HG03139 (cell line): Measurements from ENCODE around the gene SLC16A14.
"Not testable (repeated sequence)": the region's sequence is repeated elsewhere in the genome, so short reads cannot be mapped to it uniquely, and the experiment has no call there.

Experiments used
- ATAC-seq: cut with Tn5 transposase; IDR thresholded peaks from one replicate; pipeline ENCODE4 v1.9.1; 2021; ENCODE audit not compliant: unreplicated experiment

SLC16A14 gene, protein sequence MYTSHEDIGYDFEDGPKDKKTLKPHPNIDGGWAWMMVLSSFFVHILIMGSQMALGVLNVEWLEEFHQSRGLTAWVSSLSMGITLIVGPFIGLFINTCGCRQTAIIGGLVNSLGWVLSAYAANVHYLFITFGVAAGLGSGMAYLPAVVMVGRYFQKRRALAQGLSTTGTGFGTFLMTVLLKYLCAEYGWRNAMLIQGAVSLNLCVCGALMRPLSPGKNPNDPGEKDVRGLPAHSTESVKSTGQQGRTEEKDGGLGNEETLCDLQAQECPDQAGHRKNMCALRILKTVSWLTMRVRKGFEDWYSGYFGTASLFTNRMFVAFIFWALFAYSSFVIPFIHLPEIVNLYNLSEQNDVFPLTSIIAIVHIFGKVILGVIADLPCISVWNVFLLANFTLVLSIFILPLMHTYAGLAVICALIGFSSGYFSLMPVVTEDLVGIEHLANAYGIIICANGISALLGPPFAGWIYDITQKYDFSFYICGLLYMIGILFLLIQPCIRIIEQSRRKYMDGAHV

GRCh38 chr2:230068651-230069055 is at the start of gene SLC16A14:
TSS of gene SLC16A14 (minus strand) at chr2:230068924. CDS start at chr2:230059352, 9,572 bp downstream.
- no peak for ATAC-seq

GRCh38 chr2:230106771-230107170 is 38.0 kb upstream of the SLC16A14 start:
- ATAC-seq, result no peak

- not testable (repeated sequence) for ATAC-seq
These were observed 33.2 kb upstream of the SLC16A14 start for GRCh38 chr2:230101967-230102366.

- no peak for ATAC-seq
These were observed 29.1 kb upstream of the SLC16A14 start for GRCh38 chr2:230097841-230098240.

DNA sequence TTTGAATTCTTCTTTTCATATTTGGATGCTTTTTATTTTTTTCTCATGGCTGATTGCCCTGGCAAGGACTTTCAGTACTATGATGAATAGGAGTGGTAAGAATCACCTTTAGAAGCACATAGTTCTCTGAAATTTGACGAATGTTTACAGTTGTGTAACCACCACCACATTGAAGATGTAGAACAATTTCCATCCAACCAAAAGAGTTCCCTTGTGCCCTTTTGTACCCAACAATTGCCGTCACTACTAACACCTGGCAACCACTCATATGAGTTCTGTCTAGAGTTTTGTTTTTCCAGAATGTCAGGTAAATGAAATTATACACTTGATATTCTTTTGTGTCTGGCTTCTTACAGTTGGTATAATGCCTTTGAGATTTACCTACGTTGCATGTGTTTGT is 28.7 kb upstream of the SLC16A14 start:
- ATAC-seq, result no peak

DNA sequence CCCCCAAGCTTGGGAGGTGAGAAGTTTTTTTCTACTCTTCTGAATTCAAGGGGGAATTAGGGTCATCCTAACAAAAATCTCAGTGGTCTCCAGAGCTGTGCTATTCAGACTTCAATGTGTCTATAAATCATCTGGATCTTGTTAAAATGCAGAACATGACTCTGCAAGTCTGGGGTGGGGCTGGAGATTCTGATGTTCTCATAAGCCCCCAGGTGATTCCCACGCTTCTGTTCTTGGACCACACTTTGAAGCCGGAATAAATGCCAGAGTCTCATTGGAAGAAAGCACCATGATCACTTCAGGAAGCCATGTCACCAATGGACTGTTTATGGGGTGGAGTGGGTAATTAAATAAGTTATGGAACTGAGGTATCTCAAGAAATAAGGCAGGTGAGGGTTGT is 22.2 kb upstream of the SLC16A14 start:
- no peak for ATAC-seq

DNA sequence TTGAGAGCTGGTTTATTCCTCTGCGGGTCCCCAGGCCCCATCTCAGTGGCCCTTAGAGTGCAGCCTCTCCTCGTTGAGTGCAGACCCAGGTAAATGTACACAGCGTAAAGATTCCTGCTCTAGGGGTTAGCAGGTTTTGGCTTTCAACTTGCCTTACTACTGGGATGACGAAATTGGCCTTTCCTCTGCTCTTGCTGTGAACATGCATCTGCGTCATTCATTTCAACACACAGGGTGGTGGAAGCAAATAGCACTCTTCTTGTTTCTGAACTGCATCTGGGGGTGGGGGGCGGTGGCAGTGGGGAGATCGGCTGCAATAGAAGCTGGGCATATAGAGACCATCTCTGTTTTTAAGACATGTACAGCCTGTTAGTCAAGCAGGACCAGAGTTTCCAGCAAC is 16.5 kb upstream of the SLC16A14 start:
- ATAC-seq, result no peak

DNA sequence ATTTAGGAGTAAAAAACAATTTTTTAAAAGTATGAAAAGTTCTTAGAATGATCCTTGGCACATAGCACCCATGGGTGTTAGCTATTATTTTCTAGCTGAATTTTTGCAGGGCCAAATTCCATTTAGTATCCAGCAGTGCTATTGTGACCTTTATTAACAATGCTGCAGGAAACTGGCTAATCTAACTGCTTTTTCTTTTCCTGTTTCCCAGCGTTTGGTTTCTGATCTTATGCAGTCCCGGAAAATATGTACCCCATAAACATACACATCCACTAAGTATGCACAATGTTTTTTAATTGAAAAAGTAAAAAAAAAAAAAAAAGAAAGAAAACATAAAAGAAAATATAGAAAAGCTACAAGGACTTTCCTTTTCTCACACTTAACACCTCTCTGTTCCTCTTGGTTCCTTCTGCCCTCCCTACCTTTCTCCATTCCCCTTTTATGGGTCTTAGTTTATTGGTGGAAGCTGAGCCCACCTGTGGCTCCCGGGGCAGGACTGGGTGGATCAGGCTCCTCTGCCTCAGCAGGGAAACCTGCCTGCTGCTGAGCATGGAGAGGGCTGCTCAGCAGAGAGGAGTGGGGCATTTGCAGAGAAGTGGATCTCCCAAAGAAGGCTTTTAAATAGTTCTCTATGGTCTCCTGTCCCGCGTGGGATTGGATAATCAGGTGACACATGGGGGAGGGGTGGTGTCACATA is 9.3 kb upstream of the SLC16A14 start:
- no peak for ATAC-seq

- ATAC-seq, result no peak
These were observed 8.1 kb upstream of the SLC16A14 start for GRCh38 chr2:230076819-230077218.

DNA sequence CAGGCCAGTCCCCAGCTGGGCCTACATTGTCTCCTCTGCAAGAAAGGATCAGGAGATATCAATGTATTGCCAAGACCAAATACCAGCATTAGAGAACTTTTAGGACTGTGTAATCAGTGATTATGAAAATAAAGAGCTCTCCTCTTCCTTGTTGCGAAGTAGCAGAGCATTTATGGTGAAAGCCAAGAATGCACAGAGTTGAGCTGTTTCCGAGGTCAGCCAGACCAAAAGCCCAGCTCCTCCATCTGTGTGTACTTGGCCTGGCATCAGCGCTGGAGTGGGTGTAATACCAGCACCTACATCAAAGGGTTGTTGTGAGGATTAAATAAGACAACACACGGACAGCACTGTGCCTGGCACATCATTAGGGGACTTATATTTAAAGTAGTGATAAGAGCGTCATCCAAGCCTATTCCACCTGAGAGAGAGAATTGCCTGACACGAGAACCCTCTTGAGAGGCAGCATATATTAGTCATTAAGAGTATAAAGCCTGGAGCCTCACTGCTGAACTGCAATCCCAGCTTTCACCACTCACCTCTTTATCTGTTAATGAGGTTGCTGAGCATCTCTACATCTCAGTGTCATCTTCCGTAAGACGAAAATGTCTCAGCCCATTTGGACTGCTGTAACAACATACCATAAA is 7.4 kb upstream of the SLC16A14 start:
- ATAC-seq, result no peak

GRCh38 chr2:230071421-230071820 is 2.7 kb upstream of the SLC16A14 start:
- ATAC-seq, result no peak

DNA sequence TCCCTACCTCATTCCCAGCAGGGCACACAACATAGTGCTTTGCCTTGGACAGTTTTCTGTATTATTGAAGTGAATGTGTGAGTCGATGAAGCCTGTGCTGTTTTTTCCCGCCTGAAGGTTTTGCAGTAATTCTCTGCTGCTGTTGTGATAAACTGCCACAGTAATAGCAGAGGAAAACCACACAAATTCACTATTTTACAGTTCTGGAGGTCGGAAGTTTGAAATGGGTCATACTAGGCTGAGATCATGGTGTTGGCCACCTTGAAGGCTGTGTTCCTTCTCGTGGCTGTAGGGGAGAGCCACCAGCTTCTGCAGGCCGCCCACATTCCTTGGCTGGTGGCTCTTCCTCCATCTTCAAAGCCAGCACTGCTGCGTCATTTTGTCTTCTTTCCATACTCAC is 678 bp upstream of the SLC16A14 start:
- ATAC-seq, result no peak

DNA sequence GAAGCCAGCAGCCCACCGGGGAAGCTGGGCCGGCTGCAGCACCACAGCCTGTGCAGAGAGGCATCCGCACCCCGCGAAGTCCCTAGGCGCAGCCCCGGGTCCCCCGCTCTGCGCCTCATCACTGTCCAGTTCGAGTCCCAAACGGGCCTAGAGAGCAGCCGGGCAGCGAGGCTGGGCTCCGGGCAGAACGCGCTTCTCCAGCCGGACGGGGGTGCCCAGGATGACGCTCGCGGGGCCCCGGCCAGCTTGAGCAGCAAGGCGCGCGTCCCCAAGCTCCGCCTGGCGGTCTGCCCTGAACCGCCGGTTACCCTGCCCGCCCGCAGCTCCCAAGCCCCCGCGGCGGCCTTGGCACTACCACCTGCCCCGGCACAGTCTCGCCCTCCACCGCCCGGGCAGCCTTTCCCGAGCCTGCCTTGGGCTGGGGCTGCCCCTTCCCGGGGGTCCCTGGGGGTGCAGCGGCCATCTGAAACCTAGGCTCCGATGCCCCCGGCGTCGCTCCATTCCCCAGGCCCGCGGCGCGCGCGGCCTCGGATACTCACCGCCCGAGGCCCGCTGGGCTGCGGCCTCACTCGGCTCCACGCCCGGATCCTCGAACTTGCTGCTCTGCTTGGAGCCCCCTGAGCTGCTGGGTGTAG is 591 bp downstream of the SLC16A14 start:
- no peak for ATAC-seq

DNA sequence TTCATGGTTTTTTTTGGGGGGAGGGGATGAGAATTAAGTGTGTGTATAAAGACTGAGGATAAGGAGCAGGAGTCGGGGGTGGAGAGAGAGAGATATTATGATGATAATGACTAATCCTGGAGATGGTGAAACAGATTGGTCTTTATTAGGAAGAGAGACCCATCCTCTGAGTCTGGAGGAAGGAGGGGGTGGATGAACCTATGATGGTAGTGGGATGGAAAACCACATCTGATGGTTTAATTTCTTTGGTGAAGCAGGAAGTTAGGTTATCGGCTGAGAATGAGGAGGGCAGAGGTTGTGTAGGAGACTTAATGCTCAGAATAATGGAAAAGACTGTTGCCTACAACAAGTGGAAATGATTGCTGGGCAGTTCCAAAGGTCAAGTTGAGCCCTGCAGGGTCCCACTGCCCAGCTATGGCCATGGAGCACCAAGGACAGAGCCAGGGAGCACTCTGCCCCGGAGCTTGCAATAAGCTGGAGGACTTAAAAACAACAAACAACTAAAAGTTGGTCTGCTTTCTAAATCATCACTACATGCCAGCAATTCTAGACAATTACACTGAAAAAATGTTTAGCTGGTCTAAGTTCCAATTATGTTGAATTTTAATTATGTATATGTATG is 7.9 kb downstream of the SLC16A14 start:
- ATAC-seq, result no peak

GRCh38 chr2:230053753-230054478 is 14.8 kb downstream of the SLC16A14 start:
- no peak for ATAC-seq

- ATAC-seq, result no peak
These were observed 16.4 kb downstream of the SLC16A14 start for GRCh38 chr2:230052299-230052698.

DNA sequence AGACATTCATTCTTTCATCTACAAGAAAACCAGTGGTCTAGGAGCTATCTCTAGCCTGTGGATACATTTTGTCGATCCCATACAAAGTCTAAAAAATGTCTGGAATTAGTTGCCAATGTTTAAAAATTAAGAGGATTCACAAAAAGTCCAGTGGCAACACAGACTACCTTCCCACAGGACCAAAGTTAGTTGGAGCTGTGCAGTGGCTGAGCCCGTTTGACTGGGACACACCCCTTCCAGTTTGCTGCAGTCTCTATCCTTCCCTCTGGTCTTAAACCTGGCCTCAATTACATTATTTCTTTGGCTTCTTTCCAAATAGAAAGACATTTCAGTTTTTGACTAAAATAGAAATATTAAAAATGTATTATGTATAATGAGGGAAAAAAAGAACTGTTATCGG is 18.6 kb downstream of the SLC16A14 start:
- ATAC-seq, result no peak

DNA sequence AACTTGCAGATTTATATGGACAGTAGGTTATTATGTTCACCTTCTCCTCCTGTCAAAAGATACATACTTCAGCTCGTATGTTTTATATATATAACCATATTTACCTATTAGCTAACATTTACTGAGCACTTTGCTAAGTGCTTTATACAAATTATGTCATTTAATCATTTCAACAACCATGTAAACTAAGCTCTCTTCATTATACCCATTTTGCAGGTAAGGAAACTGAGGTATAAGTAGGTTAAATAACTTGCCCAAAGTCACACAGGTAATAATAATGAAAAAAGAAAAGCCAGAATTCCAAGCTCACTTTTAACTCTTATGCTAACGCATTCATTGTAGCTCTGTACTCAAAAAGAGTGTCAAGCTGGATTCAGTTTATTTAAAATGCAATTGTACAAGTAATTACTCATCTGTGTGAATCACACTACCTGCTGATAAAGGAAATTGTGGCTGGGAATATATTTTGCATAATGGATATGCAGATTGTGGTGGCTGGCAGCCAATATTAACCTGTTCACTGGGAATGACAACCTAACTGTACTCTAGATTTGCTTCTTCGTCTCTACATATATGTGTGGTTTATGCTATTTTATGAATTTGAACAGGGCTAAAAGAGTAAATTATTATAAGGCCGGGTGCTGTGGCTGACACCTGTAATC is 20.6 kb downstream of the SLC16A14 start:
- ATAC-seq, result no peak

GRCh38 chr2:230046491-230046890 is 22.2 kb downstream of the SLC16A14 start:
- ATAC-seq, result no peak

DNA sequence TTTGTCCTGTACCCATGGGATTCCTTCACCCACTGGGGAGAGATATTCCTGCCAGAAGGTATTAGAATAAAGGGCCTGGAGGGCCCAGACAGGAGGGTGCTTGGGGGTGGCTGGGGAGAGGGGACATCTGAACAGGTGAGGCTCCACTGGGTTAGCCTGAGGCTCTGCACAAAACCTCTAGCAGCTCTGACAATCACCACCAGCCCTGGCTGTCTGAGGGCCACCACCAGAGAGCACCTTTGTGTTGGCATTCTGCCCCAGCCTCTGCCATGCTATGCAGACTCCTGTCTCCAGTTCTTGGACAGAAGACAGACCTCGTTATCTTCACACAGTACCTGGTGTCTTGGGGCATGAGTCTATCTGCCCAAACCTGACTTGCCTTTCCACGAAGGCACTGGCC is 25.3 kb downstream of the SLC16A14 start:
- ATAC-seq, result no peak
